HG02678 (cell line): ENCODE measurements around the gene NKAIN2.
"Not testable (repeated sequence)": the region's sequence is repeated elsewhere in the genome, so short reads cannot be mapped to it uniquely, and the experiment has no call there.

Source experiments
- ATAC-seq: cut with Tn5 transposase; IDR thresholded peaks from one replicate; pipeline ENCODE4 v1.9.1; 2021; ENCODE audit warnings: mild to moderate bottlenecking, moderate library complexity; ENCODE audit not compliant: unreplicated experiment

Gene NKAIN2

DNA sequence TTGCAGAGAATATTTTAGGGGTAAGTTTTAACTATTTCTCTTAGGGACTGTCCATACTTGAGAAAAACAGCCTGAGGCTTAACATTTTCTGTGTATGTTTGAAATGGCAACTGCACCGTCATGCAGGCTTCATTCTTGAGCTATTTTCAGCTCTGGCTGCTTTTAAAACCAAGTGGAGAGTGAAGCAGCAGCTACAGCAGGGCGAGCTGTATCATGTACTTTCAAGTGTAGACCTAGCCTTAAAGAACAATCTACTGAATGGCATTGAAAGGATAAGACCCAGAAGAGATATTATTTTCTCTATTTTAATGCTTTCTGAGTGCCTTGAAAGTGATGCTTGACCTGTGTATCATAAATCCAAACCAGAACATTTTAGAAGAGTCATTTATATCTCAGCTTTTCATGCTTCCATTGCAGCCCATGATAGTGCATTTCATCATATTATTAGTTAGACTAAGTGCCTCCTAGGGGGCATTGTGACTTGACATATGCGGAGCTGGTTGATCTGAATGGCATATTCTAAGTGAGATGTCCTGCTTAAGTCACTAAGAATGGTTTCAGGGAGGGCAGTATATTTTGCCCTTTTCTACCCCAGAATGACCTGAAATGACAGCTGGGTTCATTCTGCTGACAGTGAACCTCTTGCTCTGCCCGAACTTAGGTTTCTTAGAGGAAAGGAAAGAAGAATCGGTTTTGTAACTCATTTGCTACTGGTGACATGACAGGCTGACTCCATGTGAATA lies 85.3 kb downstream of the NKAIN2 start:
- ATAC-seq: no peak

DNA sequence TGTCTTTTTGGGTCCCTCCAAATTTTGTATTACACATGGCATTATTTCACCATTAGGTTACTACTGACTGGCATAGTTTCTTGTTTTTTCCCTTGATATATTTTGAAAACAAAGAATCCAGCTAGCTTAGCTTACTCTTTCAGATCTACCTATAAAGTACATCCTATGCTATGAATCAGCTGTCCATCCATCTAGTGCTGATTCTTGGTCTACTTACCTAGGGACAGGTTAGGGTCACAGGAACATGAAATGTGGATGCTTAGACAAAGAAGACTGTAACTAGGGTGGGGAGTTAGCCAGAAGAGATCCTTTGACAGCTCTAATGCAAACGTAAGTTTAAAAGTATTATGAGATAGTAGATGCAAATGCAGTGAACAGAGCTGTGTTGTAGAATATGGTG lies 91.7 kb downstream of the NKAIN2 start:
- ATAC-seq: no peak

DNA sequence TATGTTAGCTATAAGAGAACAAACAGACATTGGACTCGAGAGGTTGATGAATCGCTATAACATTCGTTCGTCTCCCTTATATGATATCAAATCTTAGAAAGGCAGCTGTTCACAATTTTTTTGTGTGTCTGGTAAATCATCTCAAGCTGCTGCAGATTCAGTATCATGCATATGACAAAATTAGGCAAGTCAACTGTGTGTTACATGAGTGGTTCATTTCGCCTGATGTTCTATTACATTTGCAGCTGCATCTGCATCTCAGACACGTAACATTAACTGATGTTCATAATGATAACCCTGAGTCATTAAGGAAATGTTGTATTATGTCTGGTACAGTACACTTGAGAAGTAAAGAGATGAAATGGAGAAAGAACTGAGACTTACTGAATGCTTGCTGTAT lies 92.1 kb downstream of the NKAIN2 start:
- no peak for ATAC-seq

DNA sequence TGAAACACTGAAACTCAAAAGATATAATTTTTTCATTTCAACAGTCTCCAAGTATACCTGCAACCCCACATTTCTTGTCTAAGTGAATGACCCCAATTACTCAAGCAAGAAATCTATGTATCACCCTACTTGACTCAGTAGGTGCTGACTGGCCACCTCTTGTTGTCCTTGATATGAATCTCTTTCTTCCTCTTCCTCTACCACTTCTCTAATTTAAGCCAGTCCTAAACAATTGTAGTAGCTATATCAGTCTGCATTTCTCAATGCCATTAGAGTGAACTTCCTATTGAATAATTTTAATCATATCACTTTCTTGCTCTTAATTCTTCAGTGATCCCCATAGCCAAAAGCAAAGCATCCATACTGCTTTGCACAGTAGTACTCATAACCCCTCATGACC lies 93.2 kb downstream of the NKAIN2 start:
- no peak for ATAC-seq

DNA sequence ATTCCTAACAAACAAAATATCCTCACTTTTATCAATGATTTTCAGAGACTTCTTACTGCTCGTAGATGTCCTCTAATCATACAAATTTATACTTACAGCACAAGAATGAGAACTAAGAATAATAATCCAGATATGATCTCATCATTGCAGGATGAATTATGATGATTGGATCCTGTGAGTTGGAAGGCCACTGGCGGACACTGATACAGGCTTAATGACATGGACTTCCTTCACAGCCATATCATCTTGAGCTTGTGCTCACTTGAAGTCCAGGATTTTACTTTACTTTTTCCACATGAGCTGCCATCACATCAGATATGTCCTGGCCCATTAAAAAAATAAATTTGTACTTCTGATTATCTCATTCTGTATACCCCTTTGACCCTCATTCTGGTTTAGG lies 94.3 kb downstream of the NKAIN2 start:
- no peak for ATAC-seq

DNA sequence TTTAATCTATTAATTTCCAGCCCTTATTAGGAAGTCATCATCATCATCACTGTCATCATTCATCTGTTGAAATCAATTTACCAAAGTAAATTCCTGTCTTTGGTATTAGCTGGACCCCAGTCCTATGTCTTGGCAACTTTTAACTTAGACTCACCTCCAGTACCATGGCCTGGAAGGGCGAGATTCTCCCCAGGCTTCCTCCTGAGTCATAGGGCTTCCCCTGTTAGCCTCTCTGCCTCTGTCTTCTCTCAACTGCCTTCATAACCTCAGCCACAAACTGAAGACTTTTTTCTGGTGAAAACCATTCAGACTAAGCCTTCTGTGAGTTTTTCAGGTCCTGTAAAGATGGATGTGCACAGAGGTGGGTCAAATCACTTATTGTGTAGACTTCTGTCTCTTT lies 95.0 kb downstream of the NKAIN2 start:
- no peak for ATAC-seq

DNA sequence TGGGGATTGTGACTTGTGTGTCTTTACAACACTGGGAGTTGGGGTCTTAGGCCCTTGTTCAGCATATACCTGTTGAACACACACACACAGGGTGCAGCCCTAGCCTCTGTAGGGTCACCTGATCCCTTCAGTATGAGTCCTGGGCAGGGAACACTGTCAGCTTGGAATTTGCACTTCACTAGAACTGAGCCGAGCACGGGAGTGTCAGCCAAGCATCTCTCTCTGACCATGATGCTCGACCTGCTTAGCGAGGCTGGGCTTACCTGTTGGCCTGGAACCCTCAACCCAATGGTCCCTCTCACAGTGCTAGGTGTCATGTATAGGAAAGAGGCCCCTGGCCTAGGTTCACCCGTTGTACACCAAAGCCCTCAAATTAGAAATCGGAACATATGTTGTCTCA lies 96.1 kb downstream of the NKAIN2 start:
- no peak for ATAC-seq

DNA sequence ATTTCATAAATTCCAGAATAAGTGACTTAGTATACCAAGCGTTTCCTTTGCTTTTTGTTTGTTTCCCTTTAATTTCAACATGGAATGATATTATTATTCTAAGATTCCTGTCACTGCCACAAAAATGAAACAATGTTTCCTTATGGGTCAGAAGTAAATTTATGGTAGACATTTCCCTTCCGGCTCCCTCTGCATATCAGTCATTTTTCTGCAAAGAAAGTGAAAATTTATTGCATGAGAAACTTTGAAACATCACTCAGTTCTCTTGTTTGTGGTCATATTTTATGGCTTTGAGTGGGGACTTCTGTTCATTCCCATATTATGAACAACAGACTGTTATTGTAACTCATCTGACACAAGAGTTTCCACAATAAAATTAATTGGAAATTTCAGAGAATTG lies 97.8 kb downstream of the NKAIN2 start:
- no peak for ATAC-seq

DNA sequence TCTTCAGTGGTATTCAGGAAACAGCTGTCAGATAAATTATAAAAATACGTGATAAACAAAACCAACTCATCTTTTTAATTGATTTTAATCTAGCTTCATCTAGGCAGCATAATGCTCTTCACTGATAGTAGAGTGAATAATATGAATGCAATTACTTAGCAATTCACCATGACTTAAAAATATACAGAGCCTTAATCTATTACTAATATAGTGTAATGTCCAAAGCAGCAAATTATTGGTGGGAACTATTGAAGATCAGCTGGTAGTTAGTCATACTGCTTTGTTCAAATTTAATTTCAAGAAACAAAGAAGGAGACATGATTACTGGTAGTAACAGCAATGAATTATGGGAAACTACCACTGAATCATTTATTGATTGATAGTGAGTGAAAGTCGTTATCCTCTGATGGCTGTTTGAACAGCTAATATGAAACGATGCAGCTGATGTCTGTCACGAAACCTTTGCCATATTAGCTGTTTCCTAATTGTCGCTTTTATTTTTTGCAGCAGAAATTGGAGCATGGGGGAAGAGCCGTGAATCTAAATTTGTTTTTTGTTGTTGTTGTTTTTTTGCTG lies 99.2 kb downstream of the NKAIN2 start:
- no peak for ATAC-seq

DNA sequence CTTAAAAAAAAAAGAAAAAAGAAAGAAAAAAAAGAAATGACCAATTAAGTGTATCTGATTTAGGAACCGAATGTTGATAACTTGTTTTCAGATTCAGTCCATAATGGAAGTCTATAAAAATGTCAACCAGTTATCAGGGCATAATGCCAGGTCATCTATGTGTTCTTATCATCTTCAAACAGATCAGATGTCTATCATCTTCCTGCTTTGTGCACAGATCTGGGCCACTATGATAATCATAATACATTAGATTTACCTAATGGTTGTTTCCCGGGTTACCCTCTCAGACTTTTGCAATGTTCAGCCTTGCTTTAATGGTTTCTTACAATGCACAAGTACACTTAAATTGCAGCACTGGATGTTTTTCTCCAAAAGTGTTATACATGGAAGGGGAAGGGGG lies 100.6 kb downstream of the NKAIN2 start:
- no peak for ATAC-seq

DNA sequence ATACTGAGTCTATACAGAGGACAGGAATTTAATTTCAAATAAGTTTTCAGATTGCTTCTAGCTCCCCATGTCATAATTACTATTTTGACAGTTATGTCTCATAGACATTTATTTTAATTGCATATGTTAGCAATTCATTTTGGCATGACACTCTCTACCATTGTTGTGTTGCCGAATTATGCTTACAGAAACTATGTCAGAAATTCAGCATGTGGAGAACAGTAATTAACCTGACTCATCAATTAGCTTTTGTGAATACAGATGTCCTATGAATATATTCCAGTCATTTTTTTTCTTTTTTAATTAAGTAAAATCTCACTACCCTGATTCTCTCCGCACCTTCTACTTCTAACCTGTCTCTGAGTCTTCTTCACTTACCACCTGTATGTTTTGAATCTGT lies 105.1 kb downstream of the NKAIN2 start:
- no peak for ATAC-seq

DNA sequence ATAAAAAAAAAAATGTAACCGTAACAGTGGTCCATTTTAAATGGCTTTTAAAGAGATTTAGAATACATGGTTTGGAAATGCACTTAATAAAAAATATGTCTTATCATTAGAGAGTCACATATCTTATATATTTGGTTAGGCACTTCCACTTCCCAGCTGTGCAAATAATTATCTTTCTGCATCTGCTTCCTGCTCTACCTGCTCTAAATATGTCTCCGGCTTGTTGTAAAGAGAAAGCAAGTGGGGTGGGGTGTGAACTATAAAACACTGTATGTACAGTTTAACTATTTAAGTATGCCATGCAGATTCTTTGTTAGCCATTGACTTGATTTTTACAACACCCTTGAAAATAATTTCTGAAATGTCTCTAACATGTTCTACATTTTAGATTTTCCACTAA lies 106.3 kb downstream of the NKAIN2 start:
- ATAC-seq: no peak

DNA sequence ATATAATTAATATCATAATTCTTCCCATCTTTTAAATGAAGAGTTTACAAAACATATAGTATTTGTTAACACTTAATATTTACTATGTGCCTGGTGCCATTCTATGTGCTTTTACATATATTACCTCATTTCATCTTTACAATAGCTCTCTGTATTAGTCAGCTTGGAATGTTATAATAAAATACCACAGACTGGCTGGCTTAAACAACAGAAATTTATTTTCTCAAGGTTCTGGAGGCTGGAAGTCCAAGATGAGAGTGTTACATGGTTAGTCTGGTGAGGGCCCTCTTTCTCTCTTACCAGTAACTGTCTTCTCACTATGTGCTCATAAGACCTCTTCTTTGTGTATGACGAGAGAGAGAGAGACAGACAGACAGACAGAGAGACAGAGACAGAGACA lies 110.2 kb downstream of the NKAIN2 start:
- no peak for ATAC-seq

DNA sequence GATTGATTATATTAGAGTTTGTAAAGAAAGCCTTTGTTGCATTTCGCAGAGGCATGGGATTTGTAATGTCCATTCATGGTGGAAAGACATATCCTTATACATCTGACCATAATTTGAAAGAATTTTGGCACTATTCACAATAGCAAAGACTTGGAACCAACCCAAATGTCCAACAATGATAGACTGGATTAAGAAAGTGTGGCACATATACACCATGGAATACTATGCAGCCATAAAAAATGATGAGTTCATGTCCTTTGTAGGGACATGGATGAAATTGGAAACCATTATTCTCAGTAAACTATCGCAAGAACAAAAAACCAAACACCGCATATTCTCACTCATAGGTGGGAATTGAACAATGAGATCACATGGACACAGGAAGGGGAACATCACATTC lies 119.7 kb downstream of the NKAIN2 start:
- ATAC-seq: not testable (repeated sequence)

DNA sequence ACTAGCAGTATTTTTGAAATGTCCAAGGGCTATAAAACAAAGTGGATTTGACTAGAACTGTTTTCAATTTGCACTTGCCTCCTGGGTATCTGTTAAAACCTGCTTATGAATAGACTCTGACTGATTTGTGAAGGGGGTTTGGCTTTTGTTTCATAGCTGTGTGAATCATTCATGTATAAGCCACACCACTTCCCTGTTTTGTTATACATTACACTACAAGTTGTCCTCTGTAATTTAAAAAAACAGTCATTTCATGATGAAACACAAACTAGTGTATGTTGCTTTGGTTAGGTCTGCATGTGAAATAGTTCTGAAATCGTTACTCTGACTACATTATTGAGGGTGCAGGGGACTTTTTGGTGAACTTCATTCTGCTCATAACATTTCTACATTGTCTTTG lies 121.7 kb downstream of the NKAIN2 start:
- peak; percentile 96 for ATAC-seq

DNA sequence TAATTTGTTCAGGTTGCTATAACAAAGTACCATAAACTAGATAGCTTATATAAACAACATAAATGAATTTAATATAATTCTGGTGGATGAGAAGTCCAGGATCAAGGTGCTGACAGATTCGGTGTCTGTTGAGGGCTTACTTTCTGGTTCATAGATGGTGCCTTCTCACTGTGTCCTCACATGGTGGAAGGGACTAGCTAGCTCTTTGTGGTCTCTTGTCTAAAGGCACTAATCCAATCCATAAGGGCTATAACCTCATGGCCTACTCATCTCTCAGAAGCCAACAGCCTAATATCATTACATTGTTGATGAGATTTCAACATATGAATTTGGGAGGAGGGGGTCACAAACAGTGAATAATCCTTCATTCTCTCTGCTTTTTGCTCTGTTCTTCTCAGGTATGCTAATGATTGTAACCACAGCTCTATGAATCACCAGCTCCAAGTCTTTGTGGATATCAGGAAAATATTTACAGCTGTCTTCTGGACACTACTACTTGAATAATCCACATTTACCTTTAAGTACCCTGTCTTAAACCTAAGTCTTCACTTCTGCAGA lies 122.3 kb downstream of the NKAIN2 start:
- ATAC-seq: peak; percentile 24

DNA sequence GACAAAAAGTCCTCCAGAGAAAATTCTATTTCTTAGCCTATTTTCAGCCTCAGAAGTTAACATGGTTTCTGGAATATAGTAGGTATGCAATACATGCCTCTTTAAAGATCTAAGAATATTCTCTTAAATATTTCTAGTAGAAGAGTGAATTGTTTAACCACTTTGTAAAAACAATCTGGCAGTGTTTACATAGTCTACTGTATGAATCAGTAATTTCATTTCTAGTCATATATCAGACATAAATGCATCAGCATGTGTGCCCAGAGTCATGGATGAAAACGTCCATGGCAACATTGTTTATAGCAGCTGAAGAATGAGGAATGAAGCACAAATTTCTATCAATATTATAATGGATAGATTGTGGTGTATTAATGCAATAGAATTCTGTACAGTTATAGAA lies 124.9 kb downstream of the NKAIN2 start:
- ATAC-seq: no peak

DNA sequence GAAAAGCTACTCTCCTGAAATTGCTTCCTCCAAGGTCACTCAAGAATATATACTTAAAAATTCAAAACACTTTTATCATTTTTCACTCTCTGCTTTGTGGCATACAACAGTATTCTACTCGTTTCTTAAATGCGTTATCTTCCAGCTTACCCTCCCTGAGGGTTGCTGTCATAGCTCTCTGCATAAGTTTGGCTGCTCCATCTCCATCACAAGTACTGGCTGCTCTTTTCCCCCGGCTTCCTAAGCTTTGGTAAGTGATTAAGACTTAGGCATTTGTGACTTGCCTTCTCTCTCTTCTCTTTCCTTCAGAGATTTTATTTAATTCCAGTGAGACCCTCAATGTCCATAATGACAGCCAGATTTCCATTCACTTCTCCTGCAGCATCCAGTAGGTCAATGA lies 128.3 kb downstream of the NKAIN2 start:
- no peak for ATAC-seq

DNA sequence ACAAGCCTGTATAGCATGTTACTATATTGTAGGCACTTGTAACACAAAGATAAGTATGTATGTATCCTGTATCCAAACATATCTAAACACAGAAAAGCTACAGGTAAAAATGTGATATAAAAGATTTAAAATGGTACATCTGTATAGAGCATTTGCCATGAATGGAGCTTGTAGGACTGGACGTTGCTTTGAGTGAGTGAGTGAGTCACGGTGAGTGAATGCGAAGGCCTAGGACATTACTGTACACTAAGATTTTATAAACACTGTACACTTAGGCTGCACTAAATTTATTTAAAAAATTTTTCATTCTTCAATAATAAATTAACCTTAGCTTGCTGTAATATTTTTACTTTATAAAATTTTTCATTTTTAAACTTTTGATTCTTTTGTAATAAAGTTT lies 136.9 kb downstream of the NKAIN2 start:
- no peak for ATAC-seq

DNA sequence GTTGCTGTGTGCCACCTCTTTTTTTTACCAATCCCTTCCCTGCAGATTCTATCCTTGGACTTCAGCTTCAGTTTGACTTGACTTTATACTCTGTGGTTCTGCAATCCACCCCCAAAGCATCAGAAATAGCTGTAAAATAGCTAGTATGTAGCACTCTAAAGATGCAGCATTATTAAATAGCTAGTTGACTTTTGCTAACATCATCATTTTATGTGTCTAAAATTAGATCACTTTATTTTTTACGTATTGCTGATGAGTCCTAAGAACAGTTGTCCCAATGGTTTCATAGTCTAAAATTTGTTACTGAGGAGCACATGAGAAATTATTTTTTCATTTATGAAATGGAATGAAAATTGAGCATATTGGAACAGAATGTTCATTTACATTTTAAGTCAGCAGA lies 138.2 kb downstream of the NKAIN2 start:
- no peak for ATAC-seq

DNA sequence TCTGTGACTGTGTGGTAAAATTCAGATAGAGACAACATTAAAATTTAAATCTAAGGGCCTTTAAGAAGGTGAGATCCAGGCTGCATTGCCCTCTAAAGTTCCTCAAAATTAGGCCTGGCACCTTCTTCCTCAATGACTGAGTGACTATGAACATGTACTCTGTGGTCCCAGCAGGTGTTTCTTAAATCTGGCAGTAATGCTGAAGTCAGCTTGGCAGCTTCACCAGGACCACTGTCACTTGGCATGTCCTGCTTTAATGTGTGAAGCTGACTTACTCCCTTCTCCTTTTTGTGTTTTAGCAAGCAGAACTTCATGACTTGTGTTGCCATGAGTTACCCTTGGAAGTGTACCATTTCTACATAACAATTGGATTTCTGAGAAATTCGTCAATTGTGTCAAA lies 141.7 kb downstream of the NKAIN2 start:
- ATAC-seq: no peak

DNA sequence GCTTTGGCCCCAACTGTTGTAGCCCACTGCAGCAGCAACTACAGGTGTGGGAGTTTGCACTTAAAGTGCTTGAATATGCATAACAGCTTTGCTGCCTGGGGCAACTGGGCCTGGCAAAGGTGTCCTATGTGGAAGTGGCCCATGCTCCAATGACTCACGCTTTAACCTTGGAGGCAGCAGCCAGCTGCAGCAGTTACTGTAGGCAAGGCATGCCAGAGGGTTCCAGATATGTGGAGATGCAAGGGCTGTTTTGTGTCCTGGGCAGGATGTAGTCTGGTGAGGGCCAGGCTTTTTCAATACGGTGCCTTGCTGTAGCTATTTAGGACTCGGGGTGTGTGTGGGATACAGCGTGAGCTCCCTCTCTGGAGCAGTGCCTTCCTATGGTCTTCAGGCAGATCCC lies 150.3 kb downstream of the NKAIN2 start:
- ATAC-seq: no peak
